ENCODE data around the gene CGRRF1.
A peak's percentile ranks its signal among the peaks of the same experiment; 100 is the strongest.

- TF ChIP-seq, protein P1, sequence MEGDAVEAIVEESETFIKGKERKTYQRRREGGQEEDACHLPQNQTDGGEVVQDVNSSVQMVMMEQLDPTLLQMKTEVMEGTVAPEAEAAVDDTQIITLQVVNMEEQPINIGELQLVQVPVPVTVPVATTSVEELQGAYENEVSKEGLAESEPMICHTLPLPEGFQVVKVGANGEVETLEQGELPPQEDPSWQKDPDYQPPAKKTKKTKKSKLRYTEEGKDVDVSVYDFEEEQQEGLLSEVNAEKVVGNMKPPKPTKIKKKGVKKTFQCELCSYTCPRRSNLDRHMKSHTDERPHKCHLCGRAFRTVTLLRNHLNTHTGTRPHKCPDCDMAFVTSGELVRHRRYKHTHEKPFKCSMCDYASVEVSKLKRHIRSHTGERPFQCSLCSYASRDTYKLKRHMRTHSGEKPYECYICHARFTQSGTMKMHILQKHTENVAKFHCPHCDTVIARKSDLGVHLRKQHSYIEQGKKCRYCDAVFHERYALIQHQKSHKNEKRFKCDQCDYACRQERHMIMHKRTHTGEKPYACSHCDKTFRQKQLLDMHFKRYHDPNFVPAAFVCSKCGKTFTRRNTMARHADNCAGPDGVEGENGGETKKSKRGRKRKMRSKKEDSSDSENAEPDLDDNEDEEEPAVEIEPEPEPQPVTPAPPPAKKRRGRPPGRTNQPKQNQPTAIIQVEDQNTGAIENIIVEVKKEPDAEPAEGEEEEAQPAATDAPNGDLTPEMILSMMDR (IDR thresholded peaks at IDR 0.05) = peak; percentile 65 to 78 (median 76)
- TF ChIP-seq EP300 (IDR thresholded peaks at IDR 0.05) = no peak
- TF ChIP-seq POLR2AphosphoS5 (IDR thresholded peaks at IDR 0.05) = no peak
These were observed 54.6 kb downstream of the CGRRF1 start for GRCh38 chr14:54564071-54564867.
